Measurements from ENCODE around the gene RAB10. TPM values are rescaled to one million over a fixed set of nuclear protein-coding genes. Genes with fewer than 3 reads are reported as not detected.

RAB10 gene
- total RNA-seq, 1 donor from 2014 or later, result 130 TPM

GRCh38 chr2:26118682-26119081, 84.8 kb downstream of the RAB10 start:
- Mint-ChIP-seq H3K4me3 (ENCODE audit: unreplicated experiment) (no peak overlapping the region), H3K27me3 (ENCODE audit: unreplicated experiment) (no peaks in the 10 kb centered on the region), H3K4me1 (ENCODE audit: unreplicated experiment) (peaks cover 3% of the 10 kb centered on the region), H3K9me3 (ENCODE audit: unreplicated experiment) (no peaks in the 10 kb centered on the region), H3K36me3 (ENCODE audit: low read depth, unreplicated experiment) (peaks cover 3% of the 10 kb centered on the region), H3K27ac (ENCODE audit: unreplicated experiment) (no peak overlapping the region)
- TF ChIP-seq CTCF (IDR thresholded peaks at IDR 0.05; ENCODE audit: unreplicated experiment), result no peak
- no peak for DNase-seq (ENCODE audit: low spot score)

GRCh38 chr2:26119521-26119920, 85.6 kb downstream of the RAB10 start:
- Mint-ChIP-seq H3K36me3 (ENCODE audit: low read depth, unreplicated experiment) (peaks cover 3% of the 10 kb centered on the region), H3K27ac (ENCODE audit: unreplicated experiment) (no peak overlapping the region), H3K4me1 (ENCODE audit: unreplicated experiment) (peaks cover 3% of the 10 kb centered on the region), H3K9me3 (ENCODE audit: unreplicated experiment) (no peaks in the 10 kb centered on the region), H3K27me3 (ENCODE audit: unreplicated experiment) (no peaks in the 10 kb centered on the region), H3K4me3 (ENCODE audit: unreplicated experiment) (no peak overlapping the region)
- TF ChIP-seq CTCF (IDR thresholded peaks at IDR 0.05; ENCODE audit: unreplicated experiment), result no peak
- DNase-seq (ENCODE audit: low spot score), result no peak

- H3K27me3 Mint-ChIP-seq (ENCODE audit: unreplicated experiment), result no peaks in the 10 kb centered on the region
- H3K9me3 Mint-ChIP-seq (ENCODE audit: unreplicated experiment), result no peaks in the 10 kb centered on the region
- no peak overlapping the region for H3K4me3 Mint-ChIP-seq (ENCODE audit: unreplicated experiment)
- H3K27ac Mint-ChIP-seq (ENCODE audit: unreplicated experiment), result no peak overlapping the region
- H3K4me1 Mint-ChIP-seq (ENCODE audit: unreplicated experiment), result peaks cover 6% of the 10 kb centered on the region
- no peak for TF ChIP-seq CTCF (IDR thresholded peaks at IDR 0.05; ENCODE audit: unreplicated experiment)
- H3K36me3 Mint-ChIP-seq (ENCODE audit: low read depth, unreplicated experiment), result peaks cover 2% of the 10 kb centered on the region
- DNase-seq (ENCODE audit: low spot score), result no peak
These were observed 88.7 kb downstream of the RAB10 start for GRCh38 chr2:26122630-26123029.

GRCh38 chr2:26123426-26123825, 89.5 kb downstream of the RAB10 start:
- Mint-ChIP-seq H3K27me3 (ENCODE audit: unreplicated experiment) (no peaks in the 10 kb centered on the region), H3K4me1 (ENCODE audit: unreplicated experiment) (peaks cover 6% of the 10 kb centered on the region), H3K4me3 (ENCODE audit: unreplicated experiment) (no peak overlapping the region), H3K27ac (ENCODE audit: unreplicated experiment) (no peak overlapping the region), H3K9me3 (ENCODE audit: unreplicated experiment) (no peaks in the 10 kb centered on the region), H3K36me3 (ENCODE audit: low read depth, unreplicated experiment) (peaks cover 3% of the 10 kb centered on the region)
- TF ChIP-seq CTCF (IDR thresholded peaks at IDR 0.05; ENCODE audit: unreplicated experiment), result no peak
- no peak for DNase-seq (ENCODE audit: low spot score)

- Mint-ChIP-seq H3K27me3 (ENCODE audit: unreplicated experiment) (no peaks in the 10 kb centered on the region), H3K4me3 (ENCODE audit: unreplicated experiment) (no peak overlapping the region), H3K36me3 (ENCODE audit: low read depth, unreplicated experiment) (peaks cover 8% of the 10 kb centered on the region), H3K4me1 (ENCODE audit: unreplicated experiment) (peaks cover 6% of the 10 kb centered on the region), H3K27ac (ENCODE audit: unreplicated experiment) (no peak overlapping the region), H3K9me3 (ENCODE audit: unreplicated experiment) (no peaks in the 10 kb centered on the region)
- TF ChIP-seq CTCF (IDR thresholded peaks at IDR 0.05; ENCODE audit: unreplicated experiment), result no peak
- no peak for DNase-seq (ENCODE audit: low spot score)
These were observed 92.2 kb downstream of the RAB10 start for GRCh38 chr2:26126074-26126473.

Data from endothelial cell (in vitro differentiated cells).